ENCODE data around the gene GPR132.
A peak's percentile ranks its signal among the peaks of the same experiment; 100 is the strongest.

GPR132 gene

GRCh38 chr14:105091054-105091516 is 25.9 kb upstream of the GPR132 start:
- no peak for DNase-seq (ENCODE audit: extremely low spot score)
- TF ChIP-seq FOXA1 (IDR thresholded peaks at IDR 0.05) (no peak), ELF4 (IDR thresholded peaks at IDR 0.05) (no peak)
- ChIA-PET CTCF (interaction anchor here (0.6 to 1.4 kb wide), 4 partner anchors 38 to 211 kb away, joined by 3 read pairs; partner anchors contain the start of gene AHNAK2), POLR2A (no interaction called here)

GRCh38 chr14:105090493-105091053 is 25.3 kb upstream of the GPR132 start:
- TF ChIP-seq L3MBTL2 (conservative IDR thresholded peaks at IDR 0.05): no peak
- no peak for TF ChIP-seq SUZ12 (IDR thresholded peaks at IDR 0.05)
- TF ChIP-seq BHLHE40 (IDR thresholded peaks at IDR 0.05; ENCODE audit: borderline replicate concordance): no peak
- TF ChIP-seq ZNF384 (IDR thresholded peaks at IDR 0.05): no peak
- no peak for TF ChIP-seq LEF1 (IDR thresholded peaks at IDR 0.05; ENCODE audit: borderline replicate concordance)
- TF ChIP-seq PKNOX1 (IDR thresholded peaks at IDR 0.05): no peak
- TF ChIP-seq FOXA1 (IDR thresholded peaks at IDR 0.05): no peak
- TF ChIP-seq CTBP1 (IDR thresholded peaks at IDR 0.05; ENCODE audit: borderline replicate concordance): no peak
- TF ChIP-seq ARNT (IDR thresholded peaks at IDR 0.05): no peak
- TF ChIP-seq TARDBP (IDR thresholded peaks at IDR 0.05): no peak
- TF ChIP-seq FOXK2 (IDR thresholded peaks at IDR 0.05): no peak
- no peak for TF ChIP-seq NFRKB (IDR thresholded peaks at IDR 0.05)
- TF ChIP-seq FOXM1 (IDR thresholded peaks at IDR 0.05; ENCODE audit: borderline replicate concordance): no peak
- no peak for TF ChIP-seq HDGF (IDR thresholded peaks at IDR 0.05; ENCODE audit: borderline replicate concordance)
- no peak for TF ChIP-seq ELF4 (IDR thresholded peaks at IDR 0.05)
- ChIA-PET CTCF (interaction anchor here (0.6 to 1.4 kb wide), 16 partner anchors 8 to 399 kb away, joined by 3 to 5 read pairs (median 3); partner anchors contain the start of genes AHNAK2, CRIP1 and GPR132), POLR2A (no interaction called here)
- peak; percentile 80 for DNase-seq (ENCODE audit: extremely low spot score)

- TF ChIP-seq ARNT (IDR thresholded peaks at IDR 0.05) (no peak), FOXM1 (IDR thresholded peaks at IDR 0.05; ENCODE audit: borderline replicate concordance) (no peak), SP1 (IDR thresholded peaks at IDR 0.05) (no peak), BHLHE40 (IDR thresholded peaks at IDR 0.05; ENCODE audit: borderline replicate concordance) (no peak), FOXK2 (IDR thresholded peaks at IDR 0.05) (no peak), FOXA1 (IDR thresholded peaks at IDR 0.05) (no peak), L3MBTL2 (conservative IDR thresholded peaks at IDR 0.05) (no peak), TARDBP (IDR thresholded peaks at IDR 0.05) (no peak), ZNF384 (IDR thresholded peaks at IDR 0.05) (no peak), SUZ12 (IDR thresholded peaks at IDR 0.05) (no peak), HDGF (IDR thresholded peaks at IDR 0.05; ENCODE audit: borderline replicate concordance) (no peak)
- CTCF ChIA-PET: interaction anchor here (0.6 to 1.4 kb wide), 16 partner anchors 9 to 400 kb away, joined by 3 to 5 read pairs (median 3); partner anchors contain the start of genes AHNAK2, CRIP1 and GPR132
- no peak for DNase-seq (ENCODE audit: extremely low spot score)
- POLR2A ChIA-PET: no interaction called here
Measured at GRCh38 chr14:105089746-105090492, 24.7 kb upstream of the GPR132 start.

- CTCF ChIA-PET: interaction anchor here (1.0 to 1.2 kb wide), 2 partner anchors 10 to 74 kb away, joined by 4 read pairs; no protein-coding TSS in a partner anchor
- DNase-seq (ENCODE audit: extremely low spot score): no peak
- TF ChIP-seq NFRKB (IDR thresholded peaks at IDR 0.05) (no peak), BHLHE40 (IDR thresholded peaks at IDR 0.05; ENCODE audit: borderline replicate concordance) (no peak), ARNT (IDR thresholded peaks at IDR 0.05) (no peak), PKNOX1 (IDR thresholded peaks at IDR 0.05) (no peak), FOXM1 (IDR thresholded peaks at IDR 0.05; ENCODE audit: borderline replicate concordance) (no peak), LEF1 (IDR thresholded peaks at IDR 0.05; ENCODE audit: borderline replicate concordance) (no peak), FOXK2 (IDR thresholded peaks at IDR 0.05) (no peak), HDGF (IDR thresholded peaks at IDR 0.05; ENCODE audit: borderline replicate concordance) (no peak), SUZ12 (IDR thresholded peaks at IDR 0.05) (no peak), FOXA1 (IDR thresholded peaks at IDR 0.05) (no peak), ZNF384 (IDR thresholded peaks at IDR 0.05) (no peak)
Measured at GRCh38 chr14:105088812-105089745, 23.8 kb upstream of the GPR132 start.

GRCh38 chr14:105087963-105088811 is 23.0 kb upstream of the GPR132 start:
- no peak for DNase-seq (ENCODE audit: extremely low spot score)
- POLR2A ChIA-PET: no interaction called here
- CTCF ChIA-PET: interaction anchor here (0.6 kb wide), 1 partner anchor 400 kb away, joined by 3 read pairs; no protein-coding TSS in a partner anchor
- TF ChIP-seq ELF4 (IDR thresholded peaks at IDR 0.05): no peak
- TF ChIP-seq LEF1 (IDR thresholded peaks at IDR 0.05; ENCODE audit: borderline replicate concordance): no peak
- TF ChIP-seq SP1 (IDR thresholded peaks at IDR 0.05): no peak
- TF ChIP-seq BHLHE40 (IDR thresholded peaks at IDR 0.05; ENCODE audit: borderline replicate concordance): no peak
- no peak for TF ChIP-seq CTBP1 (IDR thresholded peaks at IDR 0.05; ENCODE audit: borderline replicate concordance)

More at GRCh38 chr14:105088812-105089745, 23.8 kb upstream of the GPR132 start:
- POLR2A ChIA-PET: no interaction called here
